ENCODE results near the gene ARHGAP27. TPM values are rescaled to one million over a fixed set of nuclear protein-coding genes. Genes with fewer than 3 reads are reported as not detected.

The ARHGAP27 gene
- total RNA-seq = 1 to 10 TPM; 2.4 to 4.3 TPM

GRCh38 chr17:45432405-45433158, at the start of gene ARHGAP27:
ARHGAP27 (minus strand) TSS chr17:45432870; CDS start chr17:45430279, 2,591 bp downstream.

Other genes with a start within 250 kb of the ARHGAP27 start
- gene FMNL1, start 211.0 kb downstream of the ARHGAP27 start, total RNA-seq = 1 to 10 TPM; 5.2 to 6.7 TPM
- gene SPATA32, start 170.8 kb downstream of the ARHGAP27 start, total RNA-seq = not detected
- 1 to 10 TPM; 2.1 to 2.3 TPM for gene MAP3K14, start 115.8 kb downstream of the ARHGAP27 start, total RNA-seq
- gene PLEKHM1, start 57.9 kb upstream of the ARHGAP27 start, total RNA-seq = 10 to 100 TPM; 17.0 to 23.7 TPM